GM21576 (cell line): Measurements from ENCODE around the gene GNG13.

Source experiments
- ATAC-seq: cut with Tn5 transposase; IDR thresholded peaks from one replicate; pipeline ENCODE4 v1.9.1; 2021; ENCODE audit warnings: mild to moderate bottlenecking, moderate library complexity; ENCODE audit not compliant: unreplicated experiment

The GNG13 gene

GRCh38 chr16:815861-816260, 15.3 kb upstream of the GNG13 start:
- no peak for ATAC-seq

GRCh38 chr16:814974-815373, 14.4 kb upstream of the GNG13 start:
- no peak for ATAC-seq

DNA sequence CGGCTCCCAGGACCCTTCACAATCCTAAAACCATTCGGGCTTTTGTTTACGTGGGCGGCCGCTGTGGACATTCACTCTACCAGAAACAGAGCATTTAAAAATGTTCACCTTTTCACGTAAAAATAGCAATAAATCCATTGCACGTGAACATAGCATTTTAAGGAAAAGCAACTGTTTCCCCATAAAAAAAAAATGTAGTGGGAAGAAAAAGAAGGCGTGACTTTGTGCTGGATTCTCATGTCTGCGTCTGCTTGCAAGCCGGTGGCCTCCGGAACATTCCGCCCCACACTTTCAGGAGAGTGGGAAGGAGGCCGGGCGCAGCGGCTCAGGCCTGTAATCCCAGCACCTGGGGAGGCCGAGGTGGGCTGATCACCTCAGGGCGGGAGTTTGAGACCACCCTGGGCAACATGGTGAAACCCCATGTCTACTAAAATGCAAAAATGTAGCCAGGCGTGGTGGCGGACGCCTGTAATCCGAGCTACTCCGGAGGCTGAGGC, 13.4 kb upstream of the GNG13 start:
- ATAC-seq: no peak

- no peak for ATAC-seq
These were observed 12.8 kb upstream of the GNG13 start for GRCh38 chr16:813204-813915.

DNA sequence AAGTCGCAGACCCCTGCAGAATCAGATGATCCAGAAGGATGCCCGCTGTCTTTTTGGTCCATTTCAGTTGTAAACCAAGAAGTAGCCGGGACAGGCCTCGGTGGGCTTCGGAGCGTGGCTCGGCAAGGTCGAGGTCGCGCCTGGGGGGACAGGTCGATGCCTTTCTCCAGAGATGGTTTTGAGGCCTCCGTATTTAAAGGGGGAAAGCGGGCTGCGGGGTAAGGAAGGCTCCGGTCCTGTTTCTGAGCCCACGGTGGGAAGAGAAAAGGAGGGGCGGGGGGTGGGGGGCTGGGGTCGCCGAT, 7.5 kb upstream of the GNG13 start:
- ATAC-seq: no peak

- peak; percentile 90 for ATAC-seq
These were observed 7.0 kb upstream of the GNG13 start for GRCh38 chr16:807347-808084.

DNA sequence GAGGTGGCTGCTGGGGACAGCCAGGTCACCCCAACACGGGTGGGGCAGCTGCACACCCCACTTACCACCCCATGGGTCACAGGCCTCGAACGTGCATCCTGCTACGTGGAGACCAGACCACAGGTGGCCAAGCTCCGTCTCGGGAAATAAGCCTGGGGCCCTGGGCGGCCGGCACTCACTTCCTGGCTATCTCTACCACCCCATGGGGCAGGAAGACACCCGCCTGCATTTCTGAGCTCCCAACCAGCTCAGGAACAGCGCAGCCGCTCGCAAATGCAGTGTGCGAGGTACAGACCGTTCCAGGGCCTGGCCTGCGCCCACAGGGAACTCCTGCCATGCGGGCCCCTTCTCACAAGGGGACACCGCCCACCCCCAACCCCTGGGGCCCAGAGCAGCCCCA, 4.9 kb upstream of the GNG13 start:
- ATAC-seq: no peak

GRCh38 chr16:804193-805048, 3.9 kb upstream of the GNG13 start:
- ATAC-seq: no peak

DNA sequence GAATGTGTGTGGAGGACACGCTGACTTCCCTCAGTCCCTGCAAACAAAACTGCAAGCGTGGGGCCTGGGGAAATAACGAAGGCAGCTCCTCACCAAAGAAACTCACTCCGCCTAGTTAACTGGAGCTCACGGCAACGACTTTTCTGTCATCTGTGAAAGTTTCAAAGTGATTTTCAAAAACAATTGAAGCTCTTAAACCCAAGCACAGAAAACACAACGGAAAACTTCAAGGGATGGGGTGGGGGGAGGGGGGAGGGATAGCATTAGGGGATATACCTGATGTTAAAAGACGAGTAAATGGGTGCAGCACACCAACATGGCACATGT, 3.2 kb upstream of the GNG13 start:
- no peak for ATAC-seq

DNA sequence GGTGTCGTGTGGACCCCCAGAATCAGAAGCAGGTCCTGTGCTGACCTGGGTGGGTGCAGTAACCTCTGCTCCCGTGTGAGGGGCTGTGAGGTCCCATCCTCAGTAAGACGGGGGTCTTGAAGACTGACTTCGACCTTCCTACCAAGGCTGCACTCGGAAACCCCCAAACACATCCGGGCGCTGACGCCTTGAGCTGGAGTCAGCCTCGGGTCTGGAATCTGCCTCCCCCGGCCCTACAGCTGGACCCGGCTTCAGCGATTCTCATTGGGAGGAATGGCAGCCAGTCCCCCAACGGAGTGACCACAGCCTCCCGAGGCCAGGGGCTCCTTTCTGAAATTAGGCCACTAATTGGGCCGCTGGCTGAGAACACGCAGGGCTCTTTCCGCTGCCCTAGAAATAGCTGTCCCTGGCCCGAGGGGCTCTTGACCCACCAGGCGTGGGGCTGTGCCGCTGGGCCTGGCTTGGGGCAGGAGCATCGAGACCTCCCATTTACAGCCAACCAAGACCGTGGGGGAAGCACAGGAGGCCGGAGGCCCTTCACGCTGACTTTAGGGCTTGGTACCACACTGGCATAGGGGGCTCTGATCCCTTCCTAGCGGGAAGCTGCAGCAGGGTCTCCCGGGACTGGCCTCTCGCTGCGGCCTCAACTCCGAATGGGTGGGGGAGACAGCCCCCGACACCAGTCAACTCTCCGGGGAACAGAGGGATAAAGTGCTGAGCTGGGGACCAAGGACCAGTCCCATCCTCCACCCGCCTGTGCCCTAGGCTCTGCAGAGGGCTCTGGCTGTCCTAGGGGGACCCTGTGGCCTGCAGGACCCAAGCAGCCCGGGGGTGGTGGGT, 2.6 kb upstream of the GNG13 start:
- ATAC-seq: no peak

- no peak for ATAC-seq
These were observed 1.9 kb upstream of the GNG13 start for GRCh38 chr16:802461-802860.

DNA sequence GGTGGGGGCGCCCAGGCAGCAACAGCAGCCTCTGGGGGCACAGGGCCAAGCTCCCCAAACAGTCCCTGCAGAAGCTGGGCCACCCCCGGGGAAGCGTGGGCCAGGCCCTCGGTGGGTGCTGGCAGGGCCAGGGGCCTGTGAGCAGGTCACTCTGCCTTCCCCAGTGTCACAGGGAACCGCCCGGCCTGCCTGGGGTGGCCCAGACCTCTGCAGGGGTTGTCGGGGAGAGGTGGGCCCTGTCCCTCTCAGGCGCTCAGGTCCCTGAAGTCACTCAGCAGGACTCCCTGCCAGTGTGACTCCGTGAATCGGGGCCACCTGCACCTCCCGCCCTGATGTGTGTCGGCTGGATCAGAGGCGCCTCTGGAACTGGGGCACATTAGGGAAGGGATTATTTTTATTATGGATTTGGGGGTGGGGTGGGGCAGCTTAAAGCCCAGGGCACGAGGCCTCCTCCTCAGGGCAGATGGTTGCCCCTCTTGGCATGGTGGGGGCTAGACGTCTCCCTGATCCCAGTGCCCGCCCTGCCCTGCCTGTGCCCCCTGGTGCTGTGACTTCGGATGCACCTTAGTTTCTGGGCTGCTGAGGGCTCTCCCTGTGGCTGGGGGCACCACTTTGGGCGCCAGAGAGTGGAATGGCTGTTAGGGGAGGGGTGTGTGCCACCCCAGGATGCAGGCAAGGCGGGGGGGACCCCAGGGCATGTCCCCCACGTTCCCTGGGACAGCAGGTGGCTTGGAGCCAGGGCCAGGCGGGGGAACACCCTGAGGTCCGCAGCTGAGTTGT, 1.2 kb upstream of the GNG13 start:
- no peak for ATAC-seq

- no peak for ATAC-seq
These were observed 439 bp upstream of the GNG13 start for GRCh38 chr16:800834-801511.

DNA sequence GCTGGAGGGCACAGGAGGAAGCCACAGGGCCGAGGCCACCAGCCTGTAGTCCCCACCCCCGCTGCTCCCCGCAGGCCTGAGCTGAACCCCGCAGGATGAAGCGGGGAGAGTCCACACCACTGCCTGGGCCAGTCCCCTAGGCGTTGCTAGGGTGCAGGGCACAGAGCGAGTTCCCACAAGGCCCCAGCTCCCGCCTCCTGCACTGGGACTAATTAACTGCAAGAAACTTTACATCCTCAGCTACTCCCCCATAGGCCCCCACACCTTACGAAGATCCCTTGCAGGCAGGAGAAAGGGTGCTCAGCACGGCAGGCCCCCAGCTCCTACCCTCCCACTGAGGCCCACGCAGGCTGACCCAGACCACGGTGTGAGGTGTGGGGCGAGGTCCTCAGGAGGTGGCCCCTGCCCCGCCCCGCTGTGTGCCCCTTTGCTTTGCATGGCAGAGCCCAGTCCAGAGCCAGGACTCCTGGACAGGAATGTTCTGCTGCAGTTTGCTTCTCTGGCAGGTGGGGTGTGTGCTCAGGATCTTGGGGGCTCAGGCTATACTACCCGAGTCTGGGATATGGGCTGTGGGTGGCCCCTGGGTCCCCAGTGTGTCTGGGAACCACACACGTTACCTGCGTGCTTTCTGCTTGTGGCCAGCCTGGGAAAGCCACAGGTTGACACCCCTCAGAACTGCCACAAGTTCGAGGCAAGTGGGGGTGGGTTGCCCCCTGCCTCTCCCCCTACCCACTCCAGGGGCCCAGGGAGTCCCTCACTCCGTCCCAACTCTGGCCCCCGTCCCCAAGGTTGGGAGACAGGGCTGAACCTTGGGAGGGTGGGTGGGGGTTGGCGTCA, 1.2 kb downstream of the GNG13 start:
- no peak for ATAC-seq

- no peak for ATAC-seq
These were observed 1.9 kb downstream of the GNG13 start for GRCh38 chr16:798666-799065.

GRCh38 chr16:797686-798085, 2.8 kb downstream of the GNG13 start:
- ATAC-seq: no peak

DNA sequence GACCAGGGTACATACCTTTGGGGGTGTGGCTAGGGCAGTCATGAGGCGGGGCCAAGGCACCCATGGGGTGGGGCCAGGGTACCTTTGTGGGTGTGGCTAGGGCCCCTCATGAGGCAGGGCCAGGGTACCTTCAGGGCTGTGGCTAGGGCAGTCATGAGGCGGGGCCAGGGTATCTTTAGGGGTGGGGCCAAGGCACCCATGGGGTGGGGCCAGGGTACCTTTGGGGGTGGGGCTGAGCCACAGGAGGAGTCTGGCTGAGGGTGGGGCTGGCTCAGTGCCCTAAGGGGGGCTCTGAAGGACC, 3.5 kb downstream of the GNG13 start:
- ATAC-seq: no peak

DNA sequence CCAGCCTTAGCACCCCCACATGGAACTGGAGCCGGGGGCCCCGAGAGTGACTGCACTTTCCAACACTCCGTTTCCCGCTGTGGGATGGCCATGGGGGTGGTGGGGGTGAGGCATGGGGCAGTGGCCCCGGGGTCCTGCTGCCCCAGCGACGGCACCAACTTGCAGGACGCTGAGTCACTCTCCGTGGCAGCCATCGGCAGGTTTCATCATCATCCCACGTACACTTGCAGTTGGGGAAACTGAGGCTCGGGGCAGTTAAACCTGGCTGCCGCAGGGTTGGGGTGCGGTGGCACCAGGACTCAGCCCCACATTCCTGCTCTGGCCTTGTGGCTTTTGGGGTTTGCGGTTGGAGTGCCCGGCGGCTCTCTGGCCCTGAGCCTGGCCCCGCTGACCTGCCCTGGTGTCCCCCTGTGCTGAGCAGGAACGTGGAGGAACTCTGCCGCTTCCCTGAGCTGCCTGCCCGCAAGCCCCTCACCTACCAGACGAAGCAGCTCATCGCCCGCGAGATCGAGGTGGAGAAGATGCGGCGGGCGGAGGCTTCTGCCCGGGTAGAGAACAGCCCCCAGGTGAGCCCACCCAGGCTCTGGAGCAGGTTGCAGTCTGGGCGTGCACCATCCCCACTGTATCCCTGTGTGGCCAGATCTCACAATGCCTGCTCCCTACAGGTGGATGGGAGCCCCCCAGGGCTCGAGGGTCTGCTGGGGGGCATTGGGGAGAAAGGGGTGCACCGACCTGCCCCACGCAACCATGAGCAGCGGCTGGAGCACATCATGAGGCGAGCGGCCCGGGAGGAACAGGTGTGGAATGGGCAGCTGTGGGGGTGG, 4.0 kb downstream of the GNG13 start:
- no peak for ATAC-seq
